Anterior cingulate cortex (tissue), 58 donors: ENCODE measurements around the gene STAMBPL1.
"Not testable (repeated sequence)": the region's sequence is repeated elsewhere in the genome, so short reads cannot be mapped to it uniquely, and the experiment has no call there.

Experiments
- DNase-seq, 58 donors: peaks; one replicate each; lab custom pipeline; 2025; lab: John Stamatoyannopoulos, UW

The STAMBPL1 gene

GRCh38 chr10:88879534-88880281, at the start of gene STAMBPL1:
Gene STAMBPL1 (plus strand): TSS chr10:88880245. CDS start chr10:88901709, 21,464 bp downstream.
- DNase-seq: peak in 44 of 58 donors; percentile 32 to 89 (median 72)

- no peak for DNase-seq
Measured at GRCh38 chr10:88830643-88831268, 49.3 kb upstream of the STAMBPL1 start.

- no peak for DNase-seq
Measured at GRCh38 chr10:88831709-88832108, 48.3 kb upstream of the STAMBPL1 start.

GRCh38 chr10:88832376-88832775, 47.7 kb upstream of the STAMBPL1 start:
- DNase-seq: no peak

GRCh38 chr10:88833156-88833555, 46.9 kb upstream of the STAMBPL1 start:
- DNase-seq: no peak

GRCh38 chr10:88833723-88834122, 46.3 kb upstream of the STAMBPL1 start:
- DNase-seq: no peak

GRCh38 chr10:88835096-88835909, 44.7 kb upstream of the STAMBPL1 start:
- peak in 56 of 58 donors; percentile 5 to 83 (median 52) for DNase-seq

- no peak for DNase-seq
Measured at GRCh38 chr10:88835910-88836221, 44.2 kb upstream of the STAMBPL1 start.

GRCh38 chr10:88837632-88838031, 42.4 kb upstream of the STAMBPL1 start:
- not testable (repeated sequence) for DNase-seq

GRCh38 chr10:88838766-88839350, 41.2 kb upstream of the STAMBPL1 start:
- no peak for DNase-seq

GRCh38 chr10:88840104-88840503, 39.9 kb upstream of the STAMBPL1 start:
- no peak for DNase-seq

GRCh38 chr10:88840881-88841280, 39.2 kb upstream of the STAMBPL1 start:
- DNase-seq: no peak

GRCh38 chr10:88841316-88842111, 38.5 kb upstream of the STAMBPL1 start:
- no peak for DNase-seq

- no peak for DNase-seq
Measured at GRCh38 chr10:88843171-88843570, 36.9 kb upstream of the STAMBPL1 start.

GRCh38 chr10:88848499-88848898, 31.5 kb upstream of the STAMBPL1 start:
- DNase-seq: no peak

- no peak for DNase-seq
Measured at GRCh38 chr10:88849234-88849633, 30.8 kb upstream of the STAMBPL1 start.

- no peak for DNase-seq
Measured at GRCh38 chr10:88850712-88851111, 29.3 kb upstream of the STAMBPL1 start.

- DNase-seq: no peak
Measured at GRCh38 chr10:88851706-88852105, 28.3 kb upstream of the STAMBPL1 start, which contains the start of gene ANKRD22. Gene ANKRD22 (minus strand): TSS chr10:88851844. CDS start chr10:88851607, 237 bp downstream.

- DNase-seq: no peak
Measured at GRCh38 chr10:88852327-88852726, 27.7 kb upstream of the STAMBPL1 start.
